Amniotic stem cell (primary cell): ENCODE results near the gene RASSF8.

Source experiments
- DNase-seq: peaks from one replicate; lab custom pipeline; 2025; lab: John Stamatoyannopoulos, UW

The RASSF8 gene

GRCh38 chr12:26058818-26059217 lies 100.3 kb downstream of the RASSF8 start:
- peak; percentile 12 for DNase-seq

- DNase-seq, result no peak
Observed at GRCh38 chr12:26062006-26062405, 103.5 kb downstream of the RASSF8 start.

GRCh38 chr12:26062566-26062965 lies 104.1 kb downstream of the RASSF8 start:
- DNase-seq, result peak; percentile 12

- DNase-seq, result no peak
Observed at GRCh38 chr12:26065451-26065850, 107.0 kb downstream of the RASSF8 start.

- DNase-seq, result no peak
Observed at GRCh38 chr12:26068503-26068902, 110.0 kb downstream of the RASSF8 start.

- DNase-seq, result no peak
Observed at GRCh38 chr12:26069796-26070195, 111.3 kb downstream of the RASSF8 start.

- DNase-seq, result no peak
Observed at GRCh38 chr12:26077915-26078702, 119.6 kb downstream of the RASSF8 start.

GRCh38 chr12:26080911-26081310 lies 122.4 kb downstream of the RASSF8 start:
- no peak for DNase-seq

- DNase-seq, result no peak
Observed at GRCh38 chr12:26086936-26087335, 128.5 kb downstream of the RASSF8 start.

GRCh38 chr12:26088998-26089397 lies 130.5 kb downstream of the RASSF8 start:
- no peak for DNase-seq

- no peak for DNase-seq
Observed at GRCh38 chr12:26090836-26091510, 132.5 kb downstream of the RASSF8 start.

GRCh38 chr12:26091822-26092221 lies 133.3 kb downstream of the RASSF8 start:
- no peak for DNase-seq

GRCh38 chr12:26092346-26093105 lies 134.0 kb downstream of the RASSF8 start:
- no peak for DNase-seq

GRCh38 chr12:26095186-26095585 lies 136.7 kb downstream of the RASSF8 start:
- no peak for DNase-seq

GRCh38 chr12:26096036-26096435 lies 137.6 kb downstream of the RASSF8 start:
- DNase-seq, result no peak

GRCh38 chr12:26097046-26097878 lies 138.8 kb downstream of the RASSF8 start:
- DNase-seq, result peak; percentile 57

GRCh38 chr12:26100666-26101349 lies 142.3 kb downstream of the RASSF8 start:
- no peak for DNase-seq

GRCh38 chr12:26101350-26101734 lies 142.9 kb downstream of the RASSF8 start:
- DNase-seq, result no peak

- DNase-seq, result no peak
Observed at GRCh38 chr12:26101763-26102162, 143.3 kb downstream of the RASSF8 start.

- no peak for DNase-seq
Observed at GRCh38 chr12:26102953-26103352, 144.5 kb downstream of the RASSF8 start.

GRCh38 chr12:26106347-26106746 lies 147.9 kb downstream of the RASSF8 start:
- no peak for DNase-seq
